Fibroblast of lung (primary cell): ENCODE results near the gene COL15A1.

ENCODE experiments used
- EZH2 ChIP-seq: IDR thresholded peaks from 2 replicates; pipeline ENCODE4 v1.5.1; 2012; ENCODE audit warnings: low read length, control low read depth, mild to moderate bottlenecking; ENCODE audit errors: missing control alignments
- TF ChIP-seq, protein P1 (sequence below), 2 donors: IDR thresholded peaks in 1 of 2; conservative IDR thresholded peaks in 1 of 2; 1 replicate in 1 of 2; 2 replicates in 1 of 2; pipeline ENCODE4 v1.5.1; 2011 to 2012; ENCODE audit warnings: low read length in 2 of 2, control low read depth in 1 of 2, inconsistent platforms in 1 of 2, low read depth in 1 of 2, mild to moderate bottlenecking in 1 of 2

DNA sequence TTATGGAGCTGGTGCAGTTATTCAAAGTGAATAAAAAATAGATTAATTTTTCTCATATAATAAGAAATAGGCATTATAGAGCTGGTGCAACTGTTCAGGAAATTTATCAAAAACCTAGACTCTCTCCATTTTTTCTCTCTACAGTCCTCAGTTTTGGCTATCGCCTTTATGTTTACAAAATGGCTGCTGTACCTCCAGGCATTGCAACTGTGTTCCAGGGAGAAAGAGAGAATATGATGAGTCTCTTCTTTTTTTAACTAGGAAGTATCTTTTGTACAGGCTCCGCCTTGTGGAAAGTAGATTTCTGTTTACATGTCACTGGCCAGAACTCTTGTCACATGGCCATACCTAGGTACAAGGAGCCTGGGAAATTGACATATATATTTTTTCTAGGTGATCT is 158.1 kb downstream of the COL15A1 start:
- TF ChIP-seq, protein P1, sequence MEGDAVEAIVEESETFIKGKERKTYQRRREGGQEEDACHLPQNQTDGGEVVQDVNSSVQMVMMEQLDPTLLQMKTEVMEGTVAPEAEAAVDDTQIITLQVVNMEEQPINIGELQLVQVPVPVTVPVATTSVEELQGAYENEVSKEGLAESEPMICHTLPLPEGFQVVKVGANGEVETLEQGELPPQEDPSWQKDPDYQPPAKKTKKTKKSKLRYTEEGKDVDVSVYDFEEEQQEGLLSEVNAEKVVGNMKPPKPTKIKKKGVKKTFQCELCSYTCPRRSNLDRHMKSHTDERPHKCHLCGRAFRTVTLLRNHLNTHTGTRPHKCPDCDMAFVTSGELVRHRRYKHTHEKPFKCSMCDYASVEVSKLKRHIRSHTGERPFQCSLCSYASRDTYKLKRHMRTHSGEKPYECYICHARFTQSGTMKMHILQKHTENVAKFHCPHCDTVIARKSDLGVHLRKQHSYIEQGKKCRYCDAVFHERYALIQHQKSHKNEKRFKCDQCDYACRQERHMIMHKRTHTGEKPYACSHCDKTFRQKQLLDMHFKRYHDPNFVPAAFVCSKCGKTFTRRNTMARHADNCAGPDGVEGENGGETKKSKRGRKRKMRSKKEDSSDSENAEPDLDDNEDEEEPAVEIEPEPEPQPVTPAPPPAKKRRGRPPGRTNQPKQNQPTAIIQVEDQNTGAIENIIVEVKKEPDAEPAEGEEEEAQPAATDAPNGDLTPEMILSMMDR (conservative IDR thresholded peaks at IDR 0.05 in 1 of 2, IDR thresholded peaks at IDR 0.05 in 1 of 2; ENCODE audit: low read depth in 1 of 2, low read length in 2 of 2): no peak
- no peak for TF ChIP-seq EZH2
